ENCODE results near the gene KY. TPM values are rescaled to one million over a fixed set of nuclear protein-coding genes. Genes with fewer than 3 reads are reported as not detected.

The KY gene
- total and polyA plus RNA-seq, 10 of the 15 experiments (the other 5 are each of a cell fraction or from before 2014, with no cell fraction given): 0.04 to 0.11 TPM; not detected in 8

- WGBS (ENCODE audit: insufficient coverage, insufficient replicate concordance, low lambda C conversion rate, missing lambda C conversion rate): 61% methylated on average over 3 of the region's 3 CpGs
- ATAC-seq: no peak
- in situ Hi-C loops (cut with MboI): no loop called here
- Histone ChIP-seq H4K20me1 (ENCODE audit: control insufficient read depth, insufficient read depth) (no peaks in the 10 kb centered on the region), H3K9ac (ENCODE audit: control insufficient read depth, insufficient read depth, low read length) (no peak overlapping the region), H3K4me3 (no peak overlapping the region), H3K79me2 (ENCODE audit: control insufficient read depth, insufficient read depth, low read length) (no peaks in the 10 kb centered on the region), H2AFZ (ENCODE audit: control insufficient read depth, low read depth, low read length) (no peak overlapping the region), H3K36me3 (ENCODE audit: control insufficient read depth in 2 of 2, insufficient read depth in 2 of 2, low read length in 1 of 2) (no peaks in the 10 kb centered on the region), H3K27ac (ENCODE audit: control insufficient read depth, insufficient read depth) (no peak overlapping the region), H3K4me2 (ENCODE audit: control insufficient read depth, insufficient read depth) (no peak overlapping the region), H3K27me3 (replicated peaks in 1 of 2; ENCODE audit: control insufficient read depth in 2 of 2, insufficient read depth in 2 of 2, low read length in 1 of 2) (no peaks in the 10 kb centered on the region), H3K9me3 (replicated peaks; ENCODE audit: control insufficient read depth, insufficient read depth, low read length) (peaks cover 4% of the 10 kb centered on the region; the same call in 2 of the 3 replicates), H3K4me1 (ENCODE audit: control insufficient read depth, insufficient read depth, low read length) (no peaks in the 10 kb centered on the region)
- DNase-seq (ENCODE audit: low read depth, low spot score): no peak
- ChIA-PET RAD21 (ENCODE audit: unreplicated experiment) (no interaction called here), POLR2A (no interaction called here), CTCF (interaction anchor here (0.6 to 0.7 kb wide), 3 partner anchors 73 to 107 kb away, joined by 3 read pairs; no protein-coding TSS in a partner anchor), SMC1A (ENCODE audit: uncharacterized antibody, unreplicated experiment) (no interaction called here)
- no peak for TF ChIP-seq CREB1 (IDR thresholded peaks at IDR 0.05; ENCODE audit: low read depth)
- TF ChIP-seq SUZ12 (IDR thresholded peaks at IDR 0.05; ENCODE audit: unreplicated experiment): no peak
- TF ChIP-seq NFYB (IDR thresholded peaks at IDR 0.05; ENCODE audit: insufficient read depth, low read depth, low read length): no peak
- TF ChIP-seq HDAC2 (IDR thresholded peaks at IDR 0.05): no peak
- no peak for TF ChIP-seq RFX5 (IDR thresholded peaks at IDR 0.05; ENCODE audit: low read depth, low read length)
- TF ChIP-seq TBL1XR1 (IDR thresholded peaks at IDR 0.05; ENCODE audit: low read depth, low read length): no peak
- TF ChIP-seq SIX5 (IDR thresholded peaks at IDR 0.05; ENCODE audit: low read depth, low read length, severe bottlenecking): no peak
- no peak for TF ChIP-seq PAX5 (IDR thresholded peaks at IDR 0.05; ENCODE audit: borderline replicate concordance, low read depth, low read length)
- no peak for TF ChIP-seq IRF3 (IDR thresholded peaks at IDR 0.05)
- no peak for TF ChIP-seq RBBP5 (conservative IDR thresholded peaks at IDR 0.05)
- no peak for TF ChIP-seq YBX1 (IDR thresholded peaks at IDR 0.05)
- no peak for TF ChIP-seq ZBTB4 (CRISPR knock-in tag; IDR thresholded peaks at IDR 0.05)
- TF ChIP-seq EGR1 (IDR thresholded peaks at IDR 0.05; ENCODE audit: borderline replicate concordance in 1 of 2, low read depth in 2 of 2, low read length in 2 of 2): no peak
- TF ChIP-seq WRNIP1 (IDR thresholded peaks at IDR 0.05; ENCODE audit: borderline replicate concordance, low read depth, low read length): no peak
- no peak for TF ChIP-seq RB1 (IDR thresholded peaks at IDR 0.05; ENCODE audit: borderline replicate concordance)
- no TSS peak for BruUV-seq (replicated peaks)
- no peak for FAIRE-seq
- intact Hi-C loops (cut with micrococcal nuclease; ENCODE audit: unreplicated experiment): no loop called here
Measured at GRCh38 chr3:134675726-134676256, 25.0 kb upstream of the KY start.
